CD4-positive, alpha-beta T cell treated with Interleukin-1 beta for 1 hour (primary cell): ENCODE measurements around the gene UXS1.
"Not testable (repeated sequence)": the region's sequence is repeated elsewhere in the genome, so short reads cannot be mapped to it uniquely, and the experiment has no call there.

Experiments
- DNase-seq, 2 donors: peaks; one replicate each; pipeline ENCODE4 v3.0.0-alpha.2; 2020 to 2022

Gene UXS1

DNA sequence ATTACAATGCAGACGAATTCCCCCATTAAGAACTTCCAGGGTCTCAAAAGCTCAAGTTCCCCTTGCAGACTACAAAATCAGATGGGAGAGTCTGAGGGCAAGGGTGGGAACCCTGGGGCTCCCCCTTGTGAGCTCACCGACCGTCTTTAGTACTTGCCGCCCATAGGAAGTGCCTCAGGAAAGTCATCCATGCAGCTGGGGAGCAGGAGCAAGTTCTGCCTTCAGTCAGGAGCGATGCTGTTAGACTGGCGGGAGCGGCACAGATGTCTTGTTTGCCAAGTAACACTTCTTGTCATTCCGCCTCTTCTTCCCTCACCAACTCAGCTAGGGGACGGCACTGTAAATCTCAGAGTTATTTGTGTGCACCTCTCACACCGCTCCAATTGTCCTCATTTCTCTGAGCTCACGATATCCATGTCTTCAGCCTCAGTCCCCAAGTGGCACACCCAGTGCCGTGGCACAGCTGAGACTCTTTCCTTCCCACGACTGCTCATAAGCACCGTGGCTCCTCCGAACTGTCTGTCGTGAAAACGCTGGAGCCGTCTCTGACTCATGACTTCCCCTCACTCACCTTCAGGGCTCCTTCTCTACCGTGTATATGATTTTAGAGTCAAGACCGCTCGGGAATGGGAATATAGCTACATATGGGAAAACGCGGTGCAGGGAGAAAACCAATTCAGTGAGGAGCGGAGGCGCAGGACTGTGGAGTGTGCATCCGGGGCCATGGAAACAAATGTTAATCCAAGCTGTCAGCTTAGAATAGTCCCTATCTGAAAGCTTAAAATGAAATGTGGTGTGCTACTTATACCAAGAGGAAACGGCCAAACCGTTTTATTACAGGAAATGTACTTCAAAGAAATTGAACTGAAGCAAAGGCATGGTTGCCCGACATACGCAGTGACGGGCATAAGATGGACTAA is 34.0 kb downstream of the UXS1 start:
- DNase-seq = peak; percentile 49 to 61

DNA sequence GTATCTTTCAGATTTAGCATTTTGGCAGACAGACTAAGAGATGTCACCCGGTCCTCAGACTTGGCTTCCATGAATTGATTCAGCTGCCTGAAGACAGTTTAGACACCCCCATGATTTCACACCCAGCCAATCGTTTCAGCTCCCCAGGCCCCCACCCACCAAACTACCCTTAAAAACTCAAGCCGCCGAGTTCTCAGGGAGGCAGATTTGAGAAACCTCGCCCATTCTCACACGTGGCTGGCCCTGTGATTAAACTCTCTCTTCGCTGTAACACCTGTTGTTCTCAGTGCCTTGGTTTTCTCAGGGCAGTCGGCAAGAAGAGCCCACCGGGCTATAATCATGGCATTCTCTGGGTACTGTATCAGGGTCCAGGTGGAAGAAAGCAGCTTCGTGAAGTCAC is 35.2 kb downstream of the UXS1 start:
- DNase-seq = peak; percentile 32 to 63

DNA sequence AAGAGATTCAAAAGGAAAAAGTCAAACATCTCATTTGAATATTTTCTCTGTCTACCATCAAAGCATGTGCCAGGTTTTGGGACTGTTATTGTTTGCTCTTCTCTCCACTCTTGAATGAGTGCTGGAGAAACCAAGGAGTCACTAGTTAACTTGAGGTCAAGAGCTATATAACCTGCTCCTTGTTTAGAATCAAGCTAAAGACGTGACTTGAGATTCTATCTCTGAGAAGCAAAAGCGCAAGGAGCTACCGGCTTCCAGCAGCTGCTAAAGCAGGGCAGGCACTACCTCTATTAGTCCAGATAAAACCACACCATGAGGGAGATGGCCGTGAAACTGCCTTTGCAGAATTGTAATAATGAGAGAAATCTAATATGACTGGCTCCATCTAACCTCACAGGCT is 36.0 kb downstream of the UXS1 start:
- no peak for DNase-seq

DNA sequence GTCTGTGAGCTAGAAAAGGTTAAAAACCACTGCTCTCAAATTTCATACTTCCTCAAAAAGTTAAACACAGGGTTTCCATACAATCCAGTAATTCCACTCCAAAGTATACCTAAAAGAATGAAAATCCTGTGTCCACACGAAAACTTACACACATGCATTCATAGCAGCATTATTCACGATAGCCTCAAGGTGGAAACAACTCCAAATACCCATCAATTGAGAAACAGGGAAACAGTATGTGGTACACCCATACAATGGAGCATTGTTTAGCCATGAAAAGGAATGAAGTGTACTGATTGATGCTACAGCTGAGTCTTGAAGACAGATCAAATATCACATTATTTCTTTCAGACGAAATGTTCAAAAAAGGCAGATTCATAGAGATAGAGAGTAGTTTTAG is 36.7 kb downstream of the UXS1 start:
- no peak for DNase-seq

DNA sequence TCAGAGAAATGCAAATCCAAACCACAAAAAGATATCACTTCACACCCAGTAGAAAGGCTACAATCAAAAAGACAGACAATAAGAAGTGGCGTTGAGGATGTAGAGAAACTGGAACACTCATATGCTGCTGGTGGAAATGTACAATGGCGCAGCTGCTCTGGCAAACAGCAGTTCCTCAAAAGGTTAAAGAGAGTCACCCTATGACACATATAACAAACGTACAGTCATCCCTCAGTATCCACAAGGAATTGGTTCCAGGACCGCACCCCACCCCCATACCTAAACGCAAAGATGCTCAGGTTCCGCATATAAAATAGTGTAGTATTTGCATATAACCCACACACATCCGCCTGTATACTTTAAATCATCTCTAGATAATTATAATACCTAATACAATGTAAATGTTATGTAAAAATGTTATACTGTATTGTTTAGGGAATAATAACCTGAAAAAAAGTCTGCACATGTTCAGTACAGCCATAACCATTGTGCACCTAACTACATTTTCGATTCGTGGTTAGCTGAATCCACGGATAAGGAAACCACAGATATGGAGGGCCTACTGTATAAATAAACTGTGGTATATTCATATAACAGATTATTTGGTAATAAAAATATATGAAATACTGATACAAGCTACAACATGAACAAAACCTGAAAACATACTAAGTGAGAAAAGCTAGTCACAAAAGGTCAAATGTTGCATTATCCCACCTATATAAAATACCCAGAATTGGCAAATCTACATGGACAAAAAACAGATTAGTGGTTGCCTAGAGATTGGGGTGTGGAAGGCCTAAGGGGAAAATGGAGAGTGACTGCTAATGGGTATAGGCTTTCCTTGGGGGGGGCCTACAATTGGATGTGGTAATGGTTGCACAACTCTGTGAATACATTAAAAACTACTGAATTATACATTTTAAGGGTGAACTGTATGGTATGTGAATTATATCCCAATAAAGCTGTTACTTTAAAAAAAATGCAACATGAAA is 37.5 kb downstream of the UXS1 start:
- DNase-seq = no peak

DNA sequence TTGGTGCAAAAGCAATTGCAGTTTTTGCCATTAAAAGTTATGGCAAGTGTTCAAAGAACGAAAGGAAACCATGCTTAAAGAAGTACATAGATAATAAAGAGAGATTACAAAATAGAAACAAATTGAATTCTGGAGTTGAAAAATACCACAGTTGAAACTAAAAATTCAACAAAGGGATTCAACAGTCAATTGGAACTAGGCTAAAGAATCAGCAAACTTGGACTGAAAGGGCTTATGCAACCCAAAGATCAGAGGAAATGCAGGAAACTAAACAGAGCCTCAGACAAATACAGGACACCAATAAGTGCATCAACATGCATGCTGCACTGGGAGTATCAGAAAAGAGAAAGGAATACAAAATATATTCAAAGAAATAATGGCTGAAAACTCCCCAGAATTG is 40.3 kb downstream of the UXS1 start:
- no peak for DNase-seq

DNA sequence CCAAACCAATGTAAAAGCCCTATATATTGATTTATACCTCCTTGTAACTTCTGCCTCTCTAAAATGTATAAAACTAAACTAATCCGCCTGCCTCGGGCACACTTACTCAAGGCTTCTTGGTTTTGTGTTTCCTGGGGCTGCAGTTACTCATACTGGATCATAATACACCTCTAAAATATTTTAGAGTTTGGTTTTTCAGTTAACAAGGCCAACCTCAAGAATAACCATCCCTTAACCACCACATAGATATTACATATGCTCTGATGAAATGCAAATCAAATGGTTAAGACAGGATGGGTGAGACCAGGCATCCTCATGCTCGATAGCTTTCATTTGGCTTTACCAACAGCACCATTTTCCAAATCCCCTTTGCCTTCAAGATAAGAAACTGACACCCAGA is 46.4 kb downstream of the UXS1 start:
- DNase-seq = no peak

DNA sequence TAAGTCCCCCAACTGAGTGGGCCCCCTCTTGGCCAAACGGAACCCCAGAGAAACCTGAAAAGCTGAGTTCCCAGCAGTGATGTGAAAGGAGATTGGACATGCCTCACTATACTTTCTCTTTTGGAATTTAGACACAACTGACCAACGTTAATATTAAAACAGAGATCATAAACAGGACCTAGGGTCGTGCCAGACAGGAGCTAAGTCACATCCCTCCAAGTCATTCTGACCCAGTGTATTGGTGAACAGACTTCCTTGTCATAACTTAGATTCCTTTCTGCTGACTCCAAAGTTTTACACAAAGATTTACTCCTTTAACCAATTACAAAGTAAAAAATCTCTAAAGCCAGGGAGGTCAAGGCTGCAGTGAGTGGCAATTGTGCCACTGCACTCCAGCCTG is 46.9 kb downstream of the UXS1 start:
- no peak for DNase-seq

DNA sequence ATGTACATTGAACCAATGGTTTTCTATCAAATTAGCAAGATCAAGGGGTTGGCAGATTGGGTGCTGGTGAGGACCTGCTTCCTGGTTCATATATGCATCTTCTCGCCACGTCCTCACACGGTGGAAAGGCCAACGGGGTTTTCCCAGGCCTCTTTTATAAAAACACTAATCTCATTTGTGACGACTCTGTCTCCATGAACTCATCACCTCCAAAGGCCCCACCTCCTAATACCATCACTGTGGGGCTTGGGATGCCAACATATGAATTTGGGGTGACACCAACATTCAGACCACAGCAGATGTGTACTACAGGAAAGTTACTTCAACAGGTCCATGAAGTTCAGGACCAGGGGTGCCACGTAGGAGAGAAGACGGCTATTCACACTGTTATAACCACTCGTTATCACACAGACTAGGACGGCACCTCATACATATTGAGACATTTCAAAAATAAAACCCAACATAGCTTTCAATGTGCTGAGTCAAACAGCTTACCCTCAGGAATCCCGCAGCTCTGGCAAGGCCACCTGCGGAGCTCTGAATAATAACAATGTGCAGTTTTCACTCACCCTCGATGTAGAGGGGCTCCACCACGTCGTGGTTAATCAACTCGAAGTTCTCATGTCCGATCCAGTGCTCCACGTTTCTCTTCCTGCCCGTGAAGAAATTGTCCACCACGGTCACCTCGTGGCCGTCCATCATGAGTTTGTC is 49.3 kb downstream of the UXS1 start:
- peak; percentile 51 to 78 for DNase-seq

DNA sequence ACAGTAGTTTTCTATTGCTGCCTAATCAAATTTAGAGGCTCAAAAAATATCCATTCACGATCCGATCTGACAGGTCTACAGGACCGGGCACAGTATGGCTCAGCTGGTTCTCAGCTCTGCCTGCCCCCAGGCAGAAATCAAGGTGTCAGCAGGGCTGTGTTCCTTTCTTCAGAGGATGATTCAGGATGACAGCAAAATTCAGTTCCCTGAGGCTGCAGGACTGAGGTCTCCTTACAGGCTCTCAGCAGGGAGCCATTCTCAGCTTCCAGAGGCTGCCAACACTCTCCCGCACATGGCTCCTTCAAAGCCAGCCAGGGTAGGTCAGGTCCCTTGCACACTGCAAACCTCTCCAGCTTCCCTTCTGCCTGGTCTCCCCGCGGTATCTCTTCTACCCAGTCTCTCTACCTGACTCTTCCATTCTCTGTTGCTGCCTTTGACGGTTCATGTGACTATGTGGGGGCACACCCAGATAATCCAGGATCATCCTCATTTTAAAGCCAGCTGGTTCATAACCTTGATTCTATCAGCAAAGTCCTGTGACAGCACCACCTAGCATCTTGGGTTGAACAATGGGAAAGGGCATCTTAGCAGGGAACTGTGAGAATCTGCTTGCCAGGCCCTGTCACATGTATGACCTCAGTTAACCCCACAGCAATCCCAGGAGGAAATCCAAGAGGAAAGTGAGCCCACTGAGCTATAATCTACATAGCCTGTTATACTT is 50.4 kb downstream of the UXS1 start:
- DNase-seq = no peak

DNA sequence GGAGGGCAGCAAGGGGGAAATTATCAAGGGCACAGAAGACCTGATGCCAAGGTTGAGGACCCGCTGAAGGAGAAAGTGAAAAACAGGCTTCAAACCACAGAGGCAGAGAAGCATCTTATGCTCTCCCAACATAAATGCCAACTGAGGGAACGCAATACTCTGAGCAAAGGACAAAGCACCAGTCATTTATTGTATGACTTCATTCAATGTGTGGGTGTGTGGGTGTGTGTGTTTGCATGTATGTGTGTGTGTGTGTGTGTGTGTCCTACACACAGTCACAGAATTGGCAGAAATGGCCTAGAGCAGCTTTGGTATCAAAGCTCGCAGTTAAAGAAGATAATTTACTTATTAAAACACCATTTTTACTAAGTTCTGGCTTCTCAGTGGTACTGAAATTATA is 51.4 kb downstream of the UXS1 start:
- no peak for DNase-seq

DNA sequence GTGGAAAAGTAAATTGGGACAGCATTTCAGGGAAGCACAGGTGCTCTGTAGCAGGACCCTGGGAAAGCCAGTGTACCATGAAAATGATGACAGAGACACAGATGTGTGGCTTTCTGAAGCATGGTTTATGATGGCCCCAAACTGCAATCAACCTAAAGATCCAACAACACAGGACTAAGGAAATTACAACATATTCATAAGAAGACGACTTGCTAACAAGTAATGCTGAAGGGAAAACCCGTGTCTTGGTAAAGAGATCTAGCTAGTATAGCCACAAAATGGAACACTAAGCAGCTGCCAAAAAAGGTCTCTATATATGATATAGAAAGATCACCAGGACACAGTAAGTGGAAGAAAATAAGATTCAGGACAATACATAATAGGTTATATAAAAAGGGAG is 53.2 kb downstream of the UXS1 start:
- DNase-seq = no peak

DNA sequence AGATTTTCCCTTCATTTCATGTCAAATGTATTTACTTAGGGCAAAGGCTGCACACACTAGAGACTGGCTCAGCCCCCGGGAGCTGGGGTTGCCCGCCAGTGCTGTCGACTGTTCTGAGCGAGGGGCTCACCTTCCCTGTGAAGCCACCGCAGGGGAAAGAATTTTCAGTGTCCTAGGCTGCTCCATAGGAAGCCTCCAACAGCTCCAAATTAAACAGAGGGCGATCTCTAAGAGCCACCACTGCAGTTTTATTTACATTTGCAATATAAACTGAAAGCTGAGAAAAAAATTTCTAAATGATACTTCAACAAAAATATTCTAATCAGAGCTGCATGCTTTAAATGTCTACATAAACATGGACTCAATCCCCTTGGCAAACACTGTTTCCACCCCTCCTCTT is 54.0 kb downstream of the UXS1 start:
- no peak for DNase-seq

DNA sequence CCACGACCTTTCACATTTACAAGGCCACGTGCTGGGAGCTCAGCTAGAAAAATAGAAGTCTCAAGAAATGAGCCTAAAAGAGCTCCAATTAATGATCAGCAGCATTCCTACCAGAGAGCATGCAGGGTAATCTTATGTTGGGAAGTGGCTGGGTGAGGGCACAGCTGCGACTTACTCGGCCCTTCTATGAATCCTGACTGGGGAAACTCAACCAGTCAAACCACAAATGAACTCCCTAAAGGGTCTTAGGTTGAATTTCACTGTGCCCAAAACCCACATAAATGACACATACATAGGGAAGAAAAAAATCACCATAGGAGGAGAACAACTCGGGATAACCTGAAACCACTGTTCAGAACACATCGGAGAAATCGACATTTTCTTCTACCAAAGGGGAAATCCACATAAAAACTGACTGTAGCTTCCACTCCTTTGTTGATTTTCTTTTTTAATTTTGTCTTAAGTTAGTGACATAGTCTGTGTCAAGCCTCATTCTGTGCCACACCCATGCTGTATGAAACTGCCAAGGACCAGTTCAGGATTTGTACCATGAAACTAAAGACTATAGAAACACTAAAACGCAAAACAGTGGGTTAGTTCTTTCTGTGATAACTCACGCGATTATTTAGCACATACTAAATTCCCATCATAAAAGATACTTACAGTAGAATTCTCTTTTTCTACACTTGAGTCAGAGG is 54.7 kb downstream of the UXS1 start:
- no peak for DNase-seq

DNA sequence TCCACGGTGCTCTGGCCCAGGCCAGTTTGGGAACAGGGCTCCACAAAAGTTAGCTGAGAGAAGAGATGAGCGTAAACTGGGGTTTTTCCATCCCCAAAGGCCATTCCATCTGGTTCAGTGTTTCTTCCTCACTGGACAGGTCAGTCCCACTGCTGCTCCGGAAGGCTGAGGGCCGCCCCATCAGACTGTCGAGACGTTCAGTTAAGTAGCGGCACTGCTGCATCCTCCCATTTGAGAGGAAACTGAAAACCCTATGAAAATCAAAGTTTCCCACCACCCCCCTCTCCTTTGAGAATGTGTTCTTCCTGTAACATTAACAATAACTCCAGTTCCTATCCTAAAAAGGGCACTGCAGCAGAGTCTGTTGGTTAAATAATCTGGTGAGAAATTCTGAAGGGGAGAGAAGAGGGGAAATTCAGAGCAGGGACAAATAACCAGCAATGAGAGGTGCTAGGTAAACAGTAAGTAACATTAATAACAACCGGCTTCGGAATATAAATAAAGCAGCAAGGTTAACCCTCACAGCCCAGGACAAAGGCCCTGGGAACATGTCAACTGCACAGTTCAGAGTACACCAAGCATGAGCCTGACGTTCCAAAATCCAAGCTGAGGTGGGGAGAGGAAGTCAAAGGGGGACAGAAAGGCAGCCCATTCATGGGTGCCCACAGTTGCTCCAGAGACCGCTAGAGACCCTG is 55.4 kb downstream of the UXS1 start:
- DNase-seq = no peak

DNA sequence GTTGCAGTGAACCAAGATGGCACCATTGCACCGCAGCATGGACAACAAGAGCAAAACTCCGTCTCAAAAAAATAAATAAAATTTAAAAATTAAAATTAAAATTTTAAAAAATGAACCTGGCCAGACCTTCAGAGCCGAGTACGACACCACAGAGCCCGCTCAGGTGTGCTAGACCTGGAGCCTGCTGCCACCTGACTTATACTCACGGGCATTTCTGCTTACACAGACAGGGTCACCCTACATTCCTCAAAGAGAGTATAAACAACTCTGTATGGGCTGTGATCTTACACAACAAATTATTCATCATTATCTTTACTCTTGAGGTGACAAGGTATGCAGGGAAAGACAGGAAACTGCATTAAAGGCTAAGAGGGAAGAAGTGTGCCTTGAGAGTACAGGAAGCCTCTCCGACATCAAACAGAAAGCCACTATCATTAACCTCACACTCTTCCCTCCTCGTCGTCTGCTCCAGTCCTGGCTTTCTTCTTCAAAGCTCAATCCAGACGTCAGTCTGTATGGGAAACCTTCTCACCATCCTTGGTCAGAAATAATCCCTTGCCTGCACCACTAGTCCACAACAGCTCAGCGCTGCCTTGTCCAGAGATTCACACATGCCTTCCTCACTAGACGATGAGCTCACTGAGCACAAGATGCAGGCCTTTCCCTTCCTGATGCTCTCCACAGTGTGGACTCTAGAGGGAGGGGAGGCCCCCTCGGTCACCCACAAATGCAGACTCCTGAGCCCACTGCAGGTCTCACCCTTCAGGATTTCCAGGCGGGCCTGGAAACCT is 56.2 kb downstream of the UXS1 start:
- no peak for DNase-seq

DNA sequence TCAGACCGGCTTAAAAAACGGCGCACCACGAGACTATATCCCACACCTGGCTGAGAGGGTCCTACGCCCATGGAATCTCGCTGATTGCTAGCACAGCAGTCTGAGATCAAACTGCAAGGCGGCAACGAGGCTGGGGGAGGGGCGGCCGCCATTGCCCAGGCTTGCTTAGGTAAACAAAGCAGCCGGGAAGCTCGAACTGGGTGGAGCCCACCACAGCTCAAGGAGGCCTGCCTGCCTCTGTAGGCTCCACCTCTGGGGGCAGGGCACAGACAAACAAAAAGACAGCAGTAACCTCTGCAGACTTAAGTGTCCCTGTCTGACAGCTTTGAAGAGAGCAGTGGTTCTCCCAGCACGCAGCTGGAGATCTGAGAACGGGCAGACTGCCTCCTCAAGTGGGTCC is 62.9 kb downstream of the UXS1 start:
- not testable (repeated sequence) for DNase-seq

DNA sequence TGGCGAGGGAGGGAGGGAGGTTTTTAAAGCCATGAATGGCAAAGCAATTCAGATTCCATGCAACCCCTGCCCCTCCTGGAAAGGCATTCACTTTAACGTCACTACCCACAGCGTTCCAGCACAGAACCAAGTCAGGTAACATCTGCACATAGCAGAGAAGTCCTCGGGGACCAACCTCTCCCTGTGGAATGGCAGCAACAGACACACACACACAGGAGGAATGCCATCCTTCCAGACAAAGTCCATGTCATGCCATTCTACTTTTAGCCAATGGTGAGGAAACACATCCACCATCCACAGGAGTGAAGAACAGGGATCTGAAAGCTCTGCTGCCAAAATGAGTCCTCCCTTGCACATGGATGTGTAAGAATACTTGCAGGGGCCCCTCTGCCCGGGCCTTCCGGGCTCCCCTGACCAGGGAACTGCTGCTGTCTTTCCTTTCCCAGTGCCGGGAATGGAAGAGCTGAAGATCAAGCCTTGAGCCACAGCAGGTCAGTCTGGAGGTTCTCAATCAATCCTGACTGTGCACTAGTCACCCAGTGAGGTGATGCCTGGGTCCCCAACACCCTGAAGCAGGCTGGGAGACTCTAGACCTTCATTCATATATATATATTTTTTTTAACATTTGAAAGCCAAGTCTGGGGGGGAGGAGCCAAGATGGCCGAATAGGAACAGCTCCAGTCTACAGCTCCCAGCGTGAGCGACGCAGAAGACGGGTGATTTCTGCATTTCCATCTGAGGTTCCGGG is 63.7 kb downstream of the UXS1 start:
- DNase-seq = no peak

DNA sequence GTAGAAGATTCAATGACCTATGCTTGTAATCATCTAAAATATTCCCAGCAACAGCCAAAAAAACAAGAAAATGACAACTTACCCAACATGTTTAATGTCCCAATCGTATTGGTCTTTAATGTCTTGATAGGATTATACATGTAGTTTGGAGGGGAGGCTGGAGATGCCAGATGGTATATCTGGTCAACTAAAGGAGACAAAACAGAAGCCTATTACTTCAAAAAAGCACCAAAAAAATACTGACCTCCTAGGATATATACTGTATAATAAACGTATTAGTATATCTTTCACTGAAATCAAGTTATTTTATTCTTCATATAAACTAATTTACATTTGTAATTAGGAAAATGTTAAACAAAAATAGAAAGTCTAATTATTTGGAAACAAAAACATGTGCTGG is 64.5 kb downstream of the UXS1 start:
- no peak for DNase-seq

DNA sequence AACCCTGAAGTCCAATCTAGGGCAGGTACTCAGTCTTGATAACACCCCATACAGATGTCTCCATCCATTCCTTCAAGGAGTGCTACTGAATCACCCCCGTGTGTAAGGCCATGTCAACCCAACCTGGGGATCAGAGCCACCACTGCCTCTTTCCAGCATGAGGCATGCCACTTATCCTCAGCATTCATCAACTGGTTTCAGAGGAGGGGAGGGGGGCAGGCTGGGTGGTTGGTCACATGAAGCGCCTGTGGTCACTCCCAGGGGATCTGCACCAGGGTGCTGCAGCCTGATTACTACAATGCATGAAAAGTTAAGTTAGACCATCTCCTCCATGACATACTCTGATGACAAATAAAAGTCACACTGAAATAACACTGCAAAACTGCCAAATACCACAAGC is 65.0 kb downstream of the UXS1 start:
- no peak for DNase-seq
